Liver (tissue), 9 donors: Measurements from ENCODE around the gene SHROOM2. TPM values are rescaled to one million over a fixed set of nuclear protein-coding genes. Genes with fewer than 3 reads are reported as not detected.

ENCODE experiments used
- DNase-seq: peaks from one replicate; pipeline ENCODE4 v3.0.0-alpha.2; 2017; ENCODE audit warnings: low spot score
- H3K27ac ChIP-seq, 2 donors: one replicate each; pipeline ENCODE4 v1.7.0; 2013; ENCODE audit warnings: inconsistent platforms in 2 of 2, low read length in 2 of 2, control low read depth in 1 of 2, low read depth in 1 of 2, mild to moderate bottlenecking in 1 of 2
- H3K27me3 ChIP-seq, 4 donors: one replicate each; pipeline versions ENCODE4 v1.6.1 to v1.7.0; 2013; ENCODE audit warnings: low read length in 3 of 4, inconsistent platforms in 1 of 4, mild to moderate bottlenecking in 1 of 4, moderate library complexity in 1 of 4; ENCODE audit not compliant: control insufficient read depth in 4 of 4, insufficient read depth in 4 of 4
- H3K36me3 ChIP-seq, 4 donors: one replicate each; pipeline versions ENCODE4 v1.6.1 to v1.7.0; 2013; ENCODE audit warnings: low read length in 3 of 4, mild to moderate bottlenecking in 3 of 4, low read depth in 1 of 4, moderate library complexity in 1 of 4; ENCODE audit not compliant: control insufficient read depth in 4 of 4, insufficient read depth in 3 of 4
- H3K4me1 ChIP-seq, 4 donors: one replicate each; pipeline versions ENCODE4 v1.6.1 to v1.7.0; 2013; ENCODE audit warnings: low read length in 3 of 4, mild to moderate bottlenecking in 3 of 4, moderate library complexity in 1 of 4; ENCODE audit not compliant: control insufficient read depth in 4 of 4, insufficient read depth in 4 of 4
- H3K4me3 ChIP-seq, 3 donors: one replicate each; pipeline versions ENCODE4 v1.6.1 to v1.7.0; 2013; ENCODE audit warnings: low read length in 3 of 3, control low read depth in 1 of 3, low read depth in 1 of 3, mild to moderate bottlenecking in 1 of 3
- H3K9ac ChIP-seq, 2 donors: one replicate each; pipeline ENCODE4 v1.7.0; 2013; ENCODE audit warnings: low read length in 2 of 2, mild to moderate bottlenecking in 2 of 2, moderate library complexity in 2 of 2, control low read depth in 1 of 2, low read depth in 1 of 2
- H3K9me3 ChIP-seq, 4 donors: one replicate each; pipeline versions ENCODE4 v1.6.1 to v1.7.0; 2013; ENCODE audit warnings: low read length in 3 of 4; ENCODE audit not compliant: control insufficient read depth in 4 of 4
- CTCF ChIP-seq: fragments of 150-350 bp; IDR thresholded peaks from 2 replicates; pipeline ENCODE4 v1.5.1; 2017; ENCODE audit warnings: improper control_type of control experiment, low read depth, low read length; ENCODE audit not compliant: missing input control
- FOXA1 ChIP-seq: IDR thresholded peaks from 2 replicates; pipeline ENCODE4 v1.6.1; 2016; ENCODE audit warnings: antibody characterized with exemption
- FOXA2 ChIP-seq: IDR thresholded peaks from 2 replicates; pipeline ENCODE4 v1.6.1; 2016; ENCODE audit warnings: antibody characterized with exemption
- GABPA ChIP-seq, 2 donors: IDR thresholded peaks in 1 of 2; conservative IDR thresholded peaks in 1 of 2; 2 replicates each; pipeline ENCODE4 v1.6.1; 2016; ENCODE audit warnings: antibody characterized with exemption in 2 of 2, mild to moderate bottlenecking in 1 of 2, moderate library complexity in 1 of 2
- HNF4A ChIP-seq, 2 donors: conservative IDR thresholded peaks; 2 replicates each; pipeline ENCODE4 v1.6.1; 2016; ENCODE audit warnings: antibody characterized with exemption in 2 of 2, mild to moderate bottlenecking in 2 of 2
- JUND ChIP-seq, 2 donors: IDR thresholded peaks; 2 replicates each; pipeline ENCODE4 v1.6.1; 2016; ENCODE audit warnings: antibody characterized with exemption in 2 of 2
- NR2F2 ChIP-seq: IDR thresholded peaks from 2 replicates; pipeline ENCODE4 v1.6.1; 2016; ENCODE audit warnings: antibody characterized with exemption
- RAD21 ChIP-seq, 2 donors: IDR thresholded peaks; 2 replicates each; pipeline ENCODE4 v1.6.1; 2016; ENCODE audit warnings: antibody characterized with exemption in 2 of 2, mild to moderate bottlenecking in 2 of 2
- RXRA ChIP-seq, 2 donors: IDR thresholded peaks; 2 replicates each; pipeline ENCODE4 v1.6.1; 2017 to 2018; ENCODE audit warnings: antibody characterized with exemption in 2 of 2, mild to moderate bottlenecking in 1 of 2
- SP1 ChIP-seq: IDR thresholded peaks from 2 replicates; pipeline ENCODE4 v1.6.1; 2018; ENCODE audit warnings: antibody characterized with exemption, mild to moderate bottlenecking
- TAF1 ChIP-seq: conservative IDR thresholded peaks from 2 replicates; pipeline ENCODE4 v1.6.1; 2016; ENCODE audit warnings: antibody characterized with exemption, mild to moderate bottlenecking
- ZBTB33 ChIP-seq: IDR thresholded peaks from 2 replicates; pipeline ENCODE4 v1.6.1; 2016; ENCODE audit warnings: antibody characterized with exemption
- WGBS: extraction: QIAGEN DNeasy Blood & Tissue Kit; methylation state at CpG from one replicate; pipeline ENCODE4 v1.1.7; 2013; 5-methylcytosine and 5-hydroxymethylcytosine counted together
- polyA plus RNA-seq, 2 donors: library from polyadenylated mRNA; stranded (reverse) in 1 of 2; unstranded in 1 of 2; fragments of 200-250 nt in 1 of 2; fragments of >200 nt in 1 of 2; fragmentation: Nextera tagmentation in 1 of 2; extraction: Ambion mirVana in 1 of 2; gene quantifications; one replicate each; pipeline versions ENCODE4 v1.2.1 to v1.2.3, GENCODE V29; 2013 to 2015
- total RNA-seq, 2 donors: library from RNA; depleted of rRNA; stranded (reverse); fragments of >200 nt; gene quantifications; one replicate each; pipeline ENCODE4 v1.2.3, GENCODE V29; 2014
- TF ChIP-seq, protein P1 (sequence below): IDR thresholded peaks from 2 replicates; pipeline ENCODE4 v1.6.1; 2016; ENCODE audit warnings: antibody characterized with exemption
- TF ChIP-seq, protein P2 (sequence below): IDR thresholded peaks from 2 replicates; pipeline ENCODE4 v1.6.1; 2016; ENCODE audit warnings: antibody characterized with exemption
- donor health status: healthy.
- donor health status: healthy.
- donor health status: healthy.
- donor health status: healthy.
- donor health status: healthy.

The SHROOM2 gene
- total and polyA plus RNA-seq, 4 donors = 1.1 to 5.4 (median 3.6) TPM

- Histone ChIP-seq H3K4me1 (peaks cover 0 to 1% (median 0%) of the 10 kb centered on the region in 4 donors), H3K9me3 (no peaks in the 10 kb centered on the region), H3K27ac (no peak overlapping the region), H3K9ac (no peak overlapping the region), H3K4me3 (no peak overlapping the region), H3K36me3 (no peaks in the 10 kb centered on the region), H3K27me3 (no peaks in the 10 kb centered on the region)
- TF ChIP-seq SP1 = no peak
- TF ChIP-seq JUND (IDR thresholded peaks at IDR 0.05) = no peak
- WGBS = 90% methylated on average over 1 of the region's 1 CpG
- DNase-seq = no peak
These were observed 74.6 kb downstream of the SHROOM2 start for GRCh38 chrX:9860826-9861225.

DNA sequence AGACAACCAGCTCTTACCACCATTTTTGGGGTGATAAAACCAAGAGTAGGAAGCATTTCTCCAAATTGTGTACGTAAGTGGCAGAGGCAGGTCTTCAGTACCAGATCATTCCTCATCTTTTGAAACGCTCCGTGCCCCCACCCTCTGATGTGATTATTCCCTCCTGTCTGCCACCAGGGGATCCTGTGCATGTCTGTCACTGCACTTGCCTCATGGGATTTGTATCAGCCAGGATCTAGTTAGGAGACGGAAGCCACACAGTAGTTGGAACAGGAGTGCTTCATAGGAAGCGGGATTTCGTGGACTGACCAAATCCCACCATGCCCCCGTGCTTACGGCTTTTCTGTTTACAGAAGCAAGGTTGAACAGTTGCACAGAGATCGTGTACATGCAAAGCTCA, 75.5 kb downstream of the SHROOM2 start:
- H3K36me3 ChIP-seq = no peaks in the 10 kb centered on the region
- 93% methylated on average over 9 of the region's 9 CpGs for WGBS
- no peak for DNase-seq
- H3K4me3 ChIP-seq = no peak overlapping the region
- H3K9me3 ChIP-seq = no peaks in the 10 kb centered on the region
- no peaks in the 10 kb centered on the region for H3K27me3 ChIP-seq
- TF ChIP-seq JUND (IDR thresholded peaks at IDR 0.05) = no peak
- TF ChIP-seq HNF4A (conservative IDR thresholded peaks at IDR 0.05) = no peak
- no peak for TF ChIP-seq FOXA2
- TF ChIP-seq GABPA (IDR thresholded peaks at IDR 0.05 in 1 of 2, conservative IDR thresholded peaks at IDR 0.05 in 1 of 2) = no peak
- no peak for TF ChIP-seq NR2F2
- TF ChIP-seq FOXA1 = no peak
- TF ChIP-seq TAF1 = no peak
- TF ChIP-seq, protein P1, sequence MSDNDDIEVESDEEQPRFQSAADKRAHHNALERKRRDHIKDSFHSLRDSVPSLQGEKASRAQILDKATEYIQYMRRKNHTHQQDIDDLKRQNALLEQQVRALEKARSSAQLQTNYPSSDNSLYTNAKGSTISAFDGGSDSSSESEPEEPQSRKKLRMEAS = no peak
- TF ChIP-seq ZBTB33 = no peak
- peaks cover 0 to 1% (median 0%) of the 10 kb centered on the region in 4 donors for H3K4me1 ChIP-seq
- no peak overlapping the region for H3K27ac ChIP-seq
- H3K9ac ChIP-seq = no peak overlapping the region

GRCh38 chrX:9862525-9862924, 76.3 kb downstream of the SHROOM2 start:
- H3K4me3 ChIP-seq = no peak overlapping the region
- H3K9me3 ChIP-seq = no peaks in the 10 kb centered on the region
- TF ChIP-seq, protein P1 = no peak
- TF ChIP-seq, protein P2, sequence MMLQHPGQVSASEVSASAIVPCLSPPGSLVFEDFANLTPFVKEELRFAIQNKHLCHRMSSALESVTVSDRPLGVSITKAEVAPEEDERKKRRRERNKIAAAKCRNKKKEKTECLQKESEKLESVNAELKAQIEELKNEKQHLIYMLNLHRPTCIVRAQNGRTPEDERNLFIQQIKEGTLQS = no peak
- TF ChIP-seq RAD21 (IDR thresholded peaks at IDR 0.05) (no peak), SP1 (no peak), FOXA1 (no peak), RXRA (IDR thresholded peaks at IDR 0.05) (no peak), TAF1 (no peak), ZBTB33 (no peak), CTCF (no peak), NR2F2 (no peak)

More at GRCh38 chrX:9862525-9862924, 76.3 kb downstream of the SHROOM2 start:
- no peaks in the 10 kb centered on the region for H3K36me3 ChIP-seq
- 94% methylated on average over 11 of the region's 11 CpGs for WGBS
- peaks cover 0 to 1% (median 0%) of the 10 kb centered on the region in 4 donors for H3K4me1 ChIP-seq
- H3K27me3 ChIP-seq = no peaks in the 10 kb centered on the region
- H3K27ac ChIP-seq = no peak overlapping the region
- no peak for DNase-seq
- no peak overlapping the region for H3K9ac ChIP-seq
